BE2C (cell line): ENCODE results near the gene BPIFB2.

Source experiments
- DNase-seq: peaks from one replicate; pipeline ENCODE4 v3.0.0-alpha.2; 2020
- H3K27me3 ChIP-seq: fragments of 250-450 bp; sonication (Bioruptor Pico); 2 replicates; pipeline ENCODE4 v1.5.1; 2020; ENCODE audit warnings: mild to moderate bottlenecking
- H3K36me3 ChIP-seq: fragments of 250-450 bp; sonication (Bioruptor Pico); 2 replicates; pipeline ENCODE4 v1.5.1; 2020; ENCODE audit warnings: mild to moderate bottlenecking
- H3K4me1 ChIP-seq: fragments of 250-450 bp; sonication (Bioruptor Pico); 2 replicates; pipeline ENCODE4 v1.5.1; 2020
- H3K4me3 ChIP-seq: 2 replicates; pipeline ENCODE4 v1.5.1; 2011; ENCODE audit warnings: low read depth, low read length
- H3K9me3 ChIP-seq: fragments of 250-450 bp; sonication (Bioruptor Pico); 2 replicates; pipeline ENCODE4 v1.5.1; 2020
- CTCF ChIP-seq: IDR thresholded peaks from 2 replicates; pipeline ENCODE4 v1.5.1; 2012; ENCODE audit warnings: mild to moderate bottlenecking, low read depth, low read length

BPIFB2 gene

DNA sequence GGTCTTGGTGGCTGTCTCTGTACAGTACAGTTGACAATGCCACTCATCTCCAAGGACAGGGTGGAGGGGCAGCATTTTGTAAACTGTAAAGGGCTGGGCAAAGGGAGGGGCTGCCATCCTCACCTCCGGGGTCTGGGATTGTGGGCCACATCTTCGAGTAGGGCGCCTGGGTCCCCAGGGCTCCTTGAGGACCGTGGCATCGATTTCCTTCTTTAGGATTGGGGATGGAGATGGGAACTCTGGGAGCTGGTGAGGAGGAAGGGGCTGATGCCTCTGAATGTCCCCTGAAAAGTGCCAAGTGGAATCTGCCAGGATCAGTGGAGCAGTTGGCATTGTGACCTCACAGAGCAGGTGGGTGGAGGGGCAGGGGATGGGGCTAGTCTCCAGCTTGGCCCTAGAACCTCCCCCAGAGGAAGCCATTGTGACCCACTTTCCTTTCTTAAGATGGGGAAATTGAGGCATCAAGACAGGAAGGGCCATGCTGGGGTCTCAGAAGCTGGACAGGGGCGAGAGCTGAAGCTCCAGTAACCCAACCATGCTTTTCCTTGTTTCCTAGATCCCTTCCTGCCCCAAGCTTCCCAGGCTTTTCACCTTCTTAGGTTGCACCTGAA, 3.3 kb upstream of the BPIFB2 start, which contains the start of gene SUN5:
SUN5 (minus strand) TSS at position 293 of the 611 bp plus-strand sequence; CDS start at position 200, 93 bp downstream.
- DNase-seq: no peak
- H3K9me3 ChIP-seq: no peaks in the 10 kb centered on the region
- no peaks in the 10 kb centered on the region for H3K27me3 ChIP-seq
- H3K36me3 ChIP-seq: no peaks in the 10 kb centered on the region
- no peaks in the 10 kb centered on the region for H3K4me1 ChIP-seq
- no peak for TF ChIP-seq CTCF
- no peak within 1 kb of the TSS for H3K4me3 ChIP-seq

GRCh38 chr20:33005132-33005566, 2.4 kb upstream of the BPIFB2 start:
- H3K4me3 ChIP-seq: no peak overlapping the region
- DNase-seq: no peak
- H3K4me1 ChIP-seq: no peaks in the 10 kb centered on the region
- H3K36me3 ChIP-seq: no peaks in the 10 kb centered on the region
- TF ChIP-seq CTCF: peak; percentile 73
- no peaks in the 10 kb centered on the region for H3K27me3 ChIP-seq
- H3K9me3 ChIP-seq: no peaks in the 10 kb centered on the region

DNA sequence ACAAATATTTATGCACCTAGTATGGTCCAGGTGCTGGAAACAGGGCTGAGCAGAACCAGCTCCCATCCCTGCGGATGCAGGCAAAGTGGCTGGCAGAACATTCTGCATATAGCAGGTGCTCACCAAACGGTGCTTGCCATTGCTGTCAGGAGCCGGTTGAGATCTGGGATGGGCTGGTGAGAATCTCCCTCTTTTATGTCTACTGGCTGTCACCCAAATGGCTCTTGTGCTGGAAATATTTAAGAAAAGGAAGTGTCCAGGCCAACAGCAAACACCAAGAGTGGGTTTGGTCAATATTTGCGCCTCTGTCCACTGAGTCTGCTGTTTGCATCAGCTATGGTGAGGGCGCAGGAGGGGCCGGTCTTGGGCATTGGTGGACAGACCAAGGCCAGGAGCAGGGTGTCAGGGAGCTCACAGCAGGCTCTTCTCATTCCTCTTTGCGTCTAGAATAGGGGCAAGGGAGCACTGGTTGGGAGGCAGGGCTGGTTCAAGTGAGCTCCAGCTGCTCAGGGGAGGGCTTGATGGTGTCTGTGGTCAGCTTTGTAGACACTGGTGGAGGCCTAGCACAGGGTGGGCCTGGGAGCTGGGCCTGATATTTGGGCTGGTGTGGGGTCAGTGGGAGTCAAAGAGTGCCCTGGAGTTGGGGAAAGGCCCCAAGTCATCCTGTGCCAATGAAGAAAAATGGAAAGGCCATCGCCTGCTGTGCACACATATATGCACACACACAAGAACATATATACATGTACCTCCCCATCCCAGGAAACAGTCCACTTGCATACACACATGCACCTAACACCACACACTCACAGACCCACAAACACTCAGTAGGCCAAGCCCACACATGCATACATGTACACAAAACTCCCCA, 1.4 kb upstream of the BPIFB2 start:
- Histone ChIP-seq H3K4me1 (no peaks in the 10 kb centered on the region), H3K27me3 (no peaks in the 10 kb centered on the region), H3K9me3 (no peaks in the 10 kb centered on the region), H3K36me3 (no peaks in the 10 kb centered on the region), H3K4me3 (no peak overlapping the region)
- no peak for DNase-seq
- TF ChIP-seq CTCF: no peak

- no peaks in the 10 kb centered on the region for H3K4me1 ChIP-seq
- DNase-seq: no peak
- no peak overlapping the region for H3K4me3 ChIP-seq
- H3K36me3 ChIP-seq: no peaks in the 10 kb centered on the region
- no peaks in the 10 kb centered on the region for H3K27me3 ChIP-seq
- no peaks in the 10 kb centered on the region for H3K9me3 ChIP-seq
- no peak for TF ChIP-seq CTCF
These were observed 628 bp upstream of the BPIFB2 start for GRCh38 chr20:33006776-33007375.

DNA sequence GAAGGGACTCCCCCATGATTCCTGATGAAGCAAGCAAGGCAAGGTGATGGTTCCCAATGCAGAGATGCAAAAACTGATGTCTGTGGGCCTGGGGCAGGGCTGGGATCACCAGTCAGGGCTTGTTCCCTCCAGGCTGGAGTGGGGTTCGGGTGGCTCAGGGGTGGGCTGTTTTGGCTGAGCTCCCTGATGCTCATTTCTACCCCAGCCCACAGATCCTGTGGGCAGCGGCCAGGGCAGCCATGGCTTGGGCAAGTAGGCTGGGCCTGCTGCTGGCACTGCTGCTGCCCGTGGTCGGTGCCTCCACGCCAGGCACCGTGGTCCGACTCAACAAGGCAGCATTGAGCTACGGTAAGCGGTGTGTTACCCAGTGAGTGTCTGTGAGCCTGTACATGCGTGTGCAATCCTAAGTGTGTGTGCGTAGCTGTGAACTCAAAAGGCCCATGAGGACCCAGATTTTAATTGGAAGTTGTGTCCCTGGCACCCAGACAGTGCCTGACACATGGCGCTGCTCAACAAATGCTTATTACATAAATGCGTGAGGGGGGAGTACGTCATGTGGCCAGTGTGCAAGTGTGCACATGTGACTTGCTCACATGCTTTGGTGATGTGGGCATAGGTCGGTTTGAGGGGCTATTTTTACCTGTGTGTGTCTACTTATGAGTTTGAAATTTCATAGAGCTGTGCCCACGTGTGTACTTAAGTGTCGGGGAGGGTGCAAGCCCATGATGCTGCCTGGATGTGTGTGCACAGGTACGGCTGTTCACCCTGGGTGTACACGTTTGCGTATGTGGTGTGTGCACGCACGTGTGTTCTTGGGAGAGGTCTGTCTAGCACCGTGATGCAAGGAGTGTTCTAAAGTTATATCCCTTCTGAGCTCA, 1.1 kb downstream of the BPIFB2 start:
- DNase-seq: no peak
- Histone ChIP-seq H3K9me3 (no peaks in the 10 kb centered on the region), H3K4me1 (no peaks in the 10 kb centered on the region), H3K27me3 (no peaks in the 10 kb centered on the region), H3K4me3 (no peak overlapping the region), H3K36me3 (no peaks in the 10 kb centered on the region)
- TF ChIP-seq CTCF: no peak
